Liver (tissue), 9 donors: ENCODE measurements around the gene DSEL. TPM values are rescaled to one million over a fixed set of nuclear protein-coding genes. Genes with fewer than 3 reads are reported as not detected.

Experiments
- DNase-seq: peaks from one replicate; pipeline ENCODE4 v3.0.0-alpha.2; 2017; ENCODE audit warnings: low spot score
- H3K27ac ChIP-seq, 2 donors: one replicate each; pipeline ENCODE4 v1.7.0; 2013; ENCODE audit warnings: inconsistent platforms in 2 of 2, low read length in 2 of 2, control low read depth in 1 of 2, low read depth in 1 of 2, mild to moderate bottlenecking in 1 of 2
- H3K27me3 ChIP-seq, 4 donors: one replicate each; pipeline versions ENCODE4 v1.6.1 to v1.7.0; 2013; ENCODE audit warnings: low read length in 3 of 4, inconsistent platforms in 1 of 4, mild to moderate bottlenecking in 1 of 4, moderate library complexity in 1 of 4; ENCODE audit not compliant: control insufficient read depth in 4 of 4, insufficient read depth in 4 of 4
- H3K36me3 ChIP-seq, 4 donors: one replicate each; pipeline versions ENCODE4 v1.6.1 to v1.7.0; 2013; ENCODE audit warnings: low read length in 3 of 4, mild to moderate bottlenecking in 3 of 4, low read depth in 1 of 4, moderate library complexity in 1 of 4; ENCODE audit not compliant: control insufficient read depth in 4 of 4, insufficient read depth in 3 of 4
- H3K4me1 ChIP-seq, 4 donors: one replicate each; pipeline versions ENCODE4 v1.6.1 to v1.7.0; 2013; ENCODE audit warnings: low read length in 3 of 4, mild to moderate bottlenecking in 3 of 4, moderate library complexity in 1 of 4; ENCODE audit not compliant: control insufficient read depth in 4 of 4, insufficient read depth in 4 of 4
- H3K4me3 ChIP-seq, 3 donors: one replicate each; pipeline versions ENCODE4 v1.6.1 to v1.7.0; 2013; ENCODE audit warnings: low read length in 3 of 3, control low read depth in 1 of 3, low read depth in 1 of 3, mild to moderate bottlenecking in 1 of 3
- H3K9ac ChIP-seq, 2 donors: one replicate each; pipeline ENCODE4 v1.7.0; 2013; ENCODE audit warnings: low read length in 2 of 2, mild to moderate bottlenecking in 2 of 2, moderate library complexity in 2 of 2, control low read depth in 1 of 2, low read depth in 1 of 2
- H3K9me3 ChIP-seq, 4 donors: one replicate each; pipeline versions ENCODE4 v1.6.1 to v1.7.0; 2013; ENCODE audit warnings: low read length in 3 of 4; ENCODE audit not compliant: control insufficient read depth in 4 of 4
- CTCF ChIP-seq: fragments of 150-350 bp; IDR thresholded peaks from 2 replicates; pipeline ENCODE4 v1.5.1; 2017; ENCODE audit warnings: improper control_type of control experiment, low read depth, low read length; ENCODE audit not compliant: missing input control
- EGR1 ChIP-seq, 2 donors: IDR thresholded peaks; 2 replicates each; pipeline ENCODE4 v1.6.1; 2016 to 2018; ENCODE audit warnings: antibody characterized with exemption in 2 of 2, low read depth in 2 of 2
- FOXA1 ChIP-seq: IDR thresholded peaks from 2 replicates; pipeline ENCODE4 v1.6.1; 2016; ENCODE audit warnings: antibody characterized with exemption
- FOXA2 ChIP-seq: IDR thresholded peaks from 2 replicates; pipeline ENCODE4 v1.6.1; 2016; ENCODE audit warnings: antibody characterized with exemption
- GABPA ChIP-seq, 2 donors: IDR thresholded peaks in 1 of 2; conservative IDR thresholded peaks in 1 of 2; 2 replicates each; pipeline ENCODE4 v1.6.1; 2016; ENCODE audit warnings: antibody characterized with exemption in 2 of 2, mild to moderate bottlenecking in 1 of 2, moderate library complexity in 1 of 2
- HNF4A ChIP-seq, 2 donors: conservative IDR thresholded peaks; 2 replicates each; pipeline ENCODE4 v1.6.1; 2016; ENCODE audit warnings: antibody characterized with exemption in 2 of 2, mild to moderate bottlenecking in 2 of 2
- HNF4G ChIP-seq: IDR thresholded peaks from 2 replicates; pipeline ENCODE4 v1.6.1; 2016; ENCODE audit warnings: antibody characterized with exemption
- JUND ChIP-seq, 2 donors: IDR thresholded peaks; 2 replicates each; pipeline ENCODE4 v1.6.1; 2016; ENCODE audit warnings: antibody characterized with exemption in 2 of 2
- MAX ChIP-seq: IDR thresholded peaks from 2 replicates; pipeline ENCODE4 v1.6.1; 2016; ENCODE audit warnings: antibody characterized with exemption
- NR2F2 ChIP-seq: IDR thresholded peaks from 2 replicates; pipeline ENCODE4 v1.6.1; 2016; ENCODE audit warnings: antibody characterized with exemption
- RAD21 ChIP-seq, 2 donors: IDR thresholded peaks; 2 replicates each; pipeline ENCODE4 v1.6.1; 2016; ENCODE audit warnings: antibody characterized with exemption in 2 of 2, mild to moderate bottlenecking in 2 of 2
- REST ChIP-seq: IDR thresholded peaks from 2 replicates; pipeline ENCODE4 v1.6.1; 2016; ENCODE audit warnings: antibody characterized with exemption, mild to moderate bottlenecking
- RXRA ChIP-seq, 2 donors: IDR thresholded peaks; 2 replicates each; pipeline ENCODE4 v1.6.1; 2017 to 2018; ENCODE audit warnings: antibody characterized with exemption in 2 of 2, mild to moderate bottlenecking in 1 of 2
- SP1 ChIP-seq: IDR thresholded peaks from 2 replicates; pipeline ENCODE4 v1.6.1; 2018; ENCODE audit warnings: antibody characterized with exemption, mild to moderate bottlenecking
- TAF1 ChIP-seq: conservative IDR thresholded peaks from 2 replicates; pipeline ENCODE4 v1.6.1; 2016; ENCODE audit warnings: antibody characterized with exemption, mild to moderate bottlenecking
- YY1 ChIP-seq: IDR thresholded peaks from 2 replicates; pipeline ENCODE4 v1.6.1; 2016; ENCODE audit warnings: antibody characterized with exemption, mild to moderate bottlenecking
- WGBS: extraction: QIAGEN DNeasy Blood & Tissue Kit; methylation state at CpG from one replicate; pipeline ENCODE4 v1.1.7; 2013; 5-methylcytosine and 5-hydroxymethylcytosine counted together
- polyA plus RNA-seq, 2 donors: library from polyadenylated mRNA; stranded (reverse) in 1 of 2; unstranded in 1 of 2; fragments of 200-250 nt in 1 of 2; fragments of >200 nt in 1 of 2; fragmentation: Nextera tagmentation in 1 of 2; extraction: Ambion mirVana in 1 of 2; gene quantifications; one replicate each; pipeline versions ENCODE4 v1.2.1 to v1.2.3, GENCODE V29; 2013 to 2015
- total RNA-seq, 2 donors: library from RNA; depleted of rRNA; stranded (reverse); fragments of >200 nt; gene quantifications; one replicate each; pipeline ENCODE4 v1.2.3, GENCODE V29; 2014
- TF ChIP-seq, protein P1 (sequence below): IDR thresholded peaks from 2 replicates; pipeline ENCODE4 v1.6.1; 2016; ENCODE audit warnings: antibody characterized with exemption
- TF ChIP-seq, protein P2 (sequence below): IDR thresholded peaks from 2 replicates; pipeline ENCODE4 v1.6.1; 2016; ENCODE audit warnings: antibody characterized with exemption
- donor health status: healthy.
- donor health status: healthy.
- donor health status: healthy.
- donor health status: healthy.
- donor health status: healthy.

Gene DSEL
- total and polyA plus RNA-seq, 4 donors: 1.7 to 4.9 (median 3.4) TPM

- Histone ChIP-seq H3K27me3 (no peaks in the 10 kb centered on the region), H3K9me3 (no peaks in the 10 kb centered on the region), H3K36me3 (no peaks in the 10 kb centered on the region), H3K9ac (no peak overlapping the region), H3K4me1 (peaks cover 0 to 2% (median 0%) of the 10 kb centered on the region in 4 donors), H3K27ac (no peak overlapping the region), H3K4me3 (no peak overlapping the region)
- WGBS: 82% methylated on average over 3 of the region's 3 CpGs
- TF ChIP-seq RXRA (IDR thresholded peaks at IDR 0.05) (no peak), TAF1 (no peak), JUND (IDR thresholded peaks at IDR 0.05) (no peak), NR2F2 (no peak), RAD21 (IDR thresholded peaks at IDR 0.05) (no peak), EGR1 (IDR thresholded peaks at IDR 0.05; ENCODE audit: low read depth in 2 of 2) (no peak), HNF4A (conservative IDR thresholded peaks at IDR 0.05) (no peak), FOXA2 (no peak), FOXA1 (no peak), HNF4G (no peak), GABPA (IDR thresholded peaks at IDR 0.05 in 1 of 2, conservative IDR thresholded peaks at IDR 0.05 in 1 of 2) (no peak), YY1 (no peak), MAX (no peak), SP1 (no peak), CTCF (no peak)
- TF ChIP-seq, protein P1, sequence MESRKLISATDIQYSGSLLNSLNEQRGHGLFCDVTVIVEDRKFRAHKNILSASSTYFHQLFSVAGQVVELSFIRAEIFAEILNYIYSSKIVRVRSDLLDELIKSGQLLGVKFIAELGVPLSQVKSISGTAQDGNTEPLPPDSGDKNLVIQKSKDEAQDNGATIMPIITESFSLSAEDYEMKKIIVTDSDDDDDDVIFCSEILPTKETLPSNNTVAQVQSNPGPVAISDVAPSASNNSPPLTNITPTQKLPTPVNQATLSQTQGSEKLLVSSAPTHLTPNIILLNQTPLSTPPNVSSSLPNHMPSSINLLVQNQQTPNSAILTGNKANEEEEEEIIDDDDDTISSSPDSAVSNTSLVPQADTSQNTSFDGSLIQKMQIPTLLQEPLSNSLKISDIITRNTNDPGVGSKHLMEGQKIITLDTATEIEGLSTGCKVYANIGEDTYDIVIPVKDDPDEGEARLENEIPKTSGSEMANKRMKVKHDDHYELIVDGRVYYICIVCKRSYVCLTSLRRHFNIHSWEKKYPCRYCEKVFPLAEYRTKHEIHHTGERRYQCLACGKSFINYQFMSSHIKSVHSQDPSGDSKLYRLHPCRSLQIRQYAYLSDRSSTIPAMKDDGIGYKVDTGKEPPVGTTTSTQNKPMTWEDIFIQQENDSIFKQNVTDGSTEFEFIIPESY: no peak
- TF ChIP-seq, protein P2, sequence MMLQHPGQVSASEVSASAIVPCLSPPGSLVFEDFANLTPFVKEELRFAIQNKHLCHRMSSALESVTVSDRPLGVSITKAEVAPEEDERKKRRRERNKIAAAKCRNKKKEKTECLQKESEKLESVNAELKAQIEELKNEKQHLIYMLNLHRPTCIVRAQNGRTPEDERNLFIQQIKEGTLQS: no peak
- DNase-seq: no peak
Measured at GRCh38 chr18:67550872-67551520, 34.5 kb upstream of the DSEL start.

- 31% methylated on average over 4 of the region's 4 CpGs for WGBS
- no peaks in the 10 kb centered on the region for H3K9me3 ChIP-seq
- H3K36me3 ChIP-seq: no peaks in the 10 kb centered on the region
- no peak overlapping the region for H3K27ac ChIP-seq
- H3K4me3 ChIP-seq: no peak overlapping the region
- H3K9ac ChIP-seq: no peak overlapping the region
- no peaks in the 10 kb centered on the region for H3K27me3 ChIP-seq
- DNase-seq: no peak
- TF ChIP-seq EGR1 (IDR thresholded peaks at IDR 0.05; ENCODE audit: low read depth in 2 of 2) (no peak), TAF1 (no peak), RXRA (IDR thresholded peaks at IDR 0.05) (no peak), YY1 (no peak), REST (no peak), NR2F2 (no peak), FOXA2 (no peak)
- H3K4me1 ChIP-seq: peaks cover 0 to 2% (median 0%) of the 10 kb centered on the region in 4 donors
Measured at GRCh38 chr18:67549946-67550345, 33.4 kb upstream of the DSEL start.
